Activated naive CD4-positive, alpha-beta T cell treated with anti-CD3 and anti-CD28 coated beads, Interleukin-2, amount 50 U/mL, for 16 hours (primary cell): ENCODE results near the gene RIF1.
"Not testable (repeated sequence)": the region's sequence is repeated elsewhere in the genome, so short reads cannot be mapped to it uniquely, and the experiment has no call there.

ENCODE experiments used
- DNase-seq: peaks from one replicate; pipeline ENCODE4 v3.0.0-alpha.2; 2020

The RIF1 gene

GRCh38 chr2:151409601-151410484 lies at the start of gene RIF1:
Gene RIF1 (plus strand): TSS chr2:151409902. CDS start chr2:151410424, 522 bp downstream.
- DNase-seq: peak; percentile 84

- DNase-seq: no peak
These were observed 47.9 kb upstream of the RIF1 start for GRCh38 chr2:151361674-151362370.

GRCh38 chr2:151363709-151364108 lies 46.0 kb upstream of the RIF1 start:
- DNase-seq: no peak

- DNase-seq: no peak
These were observed 42.1 kb upstream of the RIF1 start for GRCh38 chr2:151367571-151367970.

GRCh38 chr2:151374436-151374835 lies 35.3 kb upstream of the RIF1 start:
- DNase-seq: no peak

GRCh38 chr2:151379169-151379568 lies 30.5 kb upstream of the RIF1 start:
- no peak for DNase-seq

- no peak for DNase-seq
These were observed 29.0 kb upstream of the RIF1 start for GRCh38 chr2:151380580-151381235.

GRCh38 chr2:151381266-151381665 lies 28.4 kb upstream of the RIF1 start:
- no peak for DNase-seq

- DNase-seq: no peak
These were observed 21.7 kb upstream of the RIF1 start for GRCh38 chr2:151388011-151388410.

- no peak for DNase-seq
These were observed 18.3 kb upstream of the RIF1 start for GRCh38 chr2:151391436-151391835.

- no peak for DNase-seq
These were observed 15.2 kb upstream of the RIF1 start for GRCh38 chr2:151394509-151394908.

- DNase-seq: no peak
These were observed 14.0 kb upstream of the RIF1 start for GRCh38 chr2:151395509-151396374.

- DNase-seq: no peak
These were observed 9.7 kb upstream of the RIF1 start for GRCh38 chr2:151399981-151400380.

GRCh38 chr2:151401149-151401548 lies 8.6 kb upstream of the RIF1 start:
- no peak for DNase-seq

- no peak for DNase-seq
These were observed 5.8 kb upstream of the RIF1 start for GRCh38 chr2:151403914-151404313.

GRCh38 chr2:151405376-151405775 lies 4.3 kb upstream of the RIF1 start:
- DNase-seq: no peak

- DNase-seq: no peak
These were observed 2.4 kb upstream of the RIF1 start for GRCh38 chr2:151407281-151407680.

- DNase-seq: no peak
These were observed 708 bp upstream of the RIF1 start for GRCh38 chr2:151408788-151409600.

- DNase-seq: peak; percentile 53
These were observed 758 bp downstream of the RIF1 start for GRCh38 chr2:151410485-151410834.

GRCh38 chr2:151417650-151418049 lies 7.9 kb downstream of the RIF1 start:
- no peak for DNase-seq

- DNase-seq: not testable (repeated sequence)
These were observed 12.0 kb downstream of the RIF1 start for GRCh38 chr2:151421681-151422080.

- no peak for DNase-seq
These were observed 13.3 kb downstream of the RIF1 start for GRCh38 chr2:151422917-151423439.
